T-cell (primary cell): ENCODE results near the gene SPATA24. TPM values are rescaled to one million over a fixed set of nuclear protein-coding genes. Genes with fewer than 3 reads are reported as not detected.
A peak's percentile ranks its signal among the peaks of the same experiment; 100 is the strongest.

ENCODE experiments used
- ATAC-seq, 4 experiments: fragments of 200-7000 bp in 3 of 4; fragments of 150-1000 bp in 1 of 4; cut with Tn5 transposase; replicated peaks in 1 of 4; 1 replicate in 3 of 4; 2 replicates in 1 of 4; pipeline ENCODE4 v1.10.0; 2021; ENCODE audit warnings: moderate library complexity in 3 of 4, mild to moderate bottlenecking in 2 of 4, moderate number of reproducible peaks in 1 of 4
- CTCF ChIA-PET, 2 donors: fragments of 300-600 bp; sonication (Branson Sonifier 250); formaldehyde crosslinking; loops; one replicate each; lab custom pipeline; 2022; ENCODE audit warnings: antibody characterized with exemption in 2 of 2; lab: Charles Lee
- POLR2A ChIA-PET, 2 donors: fragments of 300-600 bp; sonication (Branson Sonifier 250); formaldehyde crosslinking; loops; one replicate each; lab custom pipeline; 2022; ENCODE audit warnings: antibody characterized with exemption in 2 of 2; lab: Charles Lee
- DNase-seq, 35 experiments: peaks; one replicate each; pipeline versions ENCODE4 v3.0.0 to v3.0.0-alpha.2; 2013 to 2023
- H3K27ac ChIP-seq: one replicate; pipeline ENCODE4 v1.5.1; 2013; ENCODE audit warnings: low read length
- H3K27me3 ChIP-seq, 2 experiments: replicated peaks in 1 of 2; 1 replicate in 1 of 2; 2 replicates in 1 of 2; pipeline versions ENCODE4 v1.6.1 to v1.7.0; 2013; ENCODE audit warnings: low read length in 1 of 2, mixed read lengths in 1 of 2; ENCODE audit not compliant: control insufficient read depth in 2 of 2, insufficient read depth in 2 of 2; ENCODE audit errors: extremely low read depth in 1 of 2
- H3K36me3 ChIP-seq, 2 donors: 1 replicate in 1 of 2; 2 replicates in 1 of 2; pipeline versions ENCODE4 v1.6.1 to v1.7.0; 2013; ENCODE audit warnings: low read length in 1 of 2; ENCODE audit not compliant: control insufficient read depth in 2 of 2, insufficient read depth in 1 of 2; ENCODE audit errors: extremely low read depth in 1 of 2
- H3K4me1 ChIP-seq, 2 experiments: 1 replicate in 1 of 2; 2 replicates in 1 of 2; pipeline versions ENCODE4 v1.6.1 to v1.7.0; 2013; ENCODE audit warnings: low read length in 2 of 2, mixed read lengths in 1 of 2; ENCODE audit not compliant: insufficient read depth in 2 of 2, control insufficient read depth in 1 of 2; ENCODE audit errors: extremely low read depth in 1 of 2
- H3K4me3 ChIP-seq, 2 donors: 1 replicate in 1 of 2; 2 replicates in 1 of 2; pipeline versions ENCODE4 v1.5.1 to v1.7.0; 2013; ENCODE audit warnings: mild to moderate bottlenecking in 2 of 2, low read length in 1 of 2, moderate library complexity in 1 of 2; ENCODE audit not compliant: control insufficient read depth in 1 of 2; ENCODE audit errors: extremely low read depth in 1 of 2
- H3K9me3 ChIP-seq: 2 replicates; pipeline ENCODE4 v1.7.0; 2013
- H3K27ac Mint-ChIP-seq, 2 donors: one replicate each; pipeline ENCODE4 v1.8.0; 2020 to 2021; ENCODE audit warnings: mild to moderate bottlenecking in 2 of 2, mixed read lengths in 2 of 2
- H3K27me3 Mint-ChIP-seq, 2 donors: one replicate each; pipeline ENCODE4 v1.8.0; 2021 to 2022; ENCODE audit warnings: mixed read lengths in 2 of 2
- H3K36me3 Mint-ChIP-seq: one replicate; pipeline ENCODE4 v1.8.0; 2021; ENCODE audit warnings: mixed read lengths
- H3K4me1 Mint-ChIP-seq, 3 donors: one replicate each; pipeline ENCODE4 v1.8.0; 2020 to 2022; ENCODE audit warnings: mixed read lengths in 3 of 3, mild to moderate bottlenecking in 1 of 3
- H3K4me3 Mint-ChIP-seq, 3 donors: one replicate each; pipeline ENCODE4 v1.8.0; 2020 to 2022; ENCODE audit warnings: mild to moderate bottlenecking in 3 of 3, mixed read lengths in 3 of 3, moderate library complexity in 3 of 3
- H3K9me3 Mint-ChIP-seq, 3 donors: one replicate each; pipeline ENCODE4 v1.8.0; 2020 to 2022; ENCODE audit warnings: mixed read lengths in 3 of 3
- WGBS: methylation state at CpG from one replicate; pipeline ENCODE4 v1.1.5; 2013; ENCODE audit warnings: missing lambda C conversion rate; ENCODE audit not compliant: insufficient coverage; 5-methylcytosine and 5-hydroxymethylcytosine counted together
- total RNA-seq, 35 experiments: library from RNA in 6 of 35; stranded (reverse) in 6 of 35; fragments of 120-200 nt in 1 of 35; gene quantifications; one replicate each; pipeline versions ENCODE4 v1.2.1 to v1.2.4 and lab custom pipeline; 2013 to 2026

Gene SPATA24
- total RNA-seq, 5 donors from 2014 or later (not counting 1 experiment from before 2014, with no cell fraction given), result 3.6 to 9.0 (median 4.8) TPM

DNA sequence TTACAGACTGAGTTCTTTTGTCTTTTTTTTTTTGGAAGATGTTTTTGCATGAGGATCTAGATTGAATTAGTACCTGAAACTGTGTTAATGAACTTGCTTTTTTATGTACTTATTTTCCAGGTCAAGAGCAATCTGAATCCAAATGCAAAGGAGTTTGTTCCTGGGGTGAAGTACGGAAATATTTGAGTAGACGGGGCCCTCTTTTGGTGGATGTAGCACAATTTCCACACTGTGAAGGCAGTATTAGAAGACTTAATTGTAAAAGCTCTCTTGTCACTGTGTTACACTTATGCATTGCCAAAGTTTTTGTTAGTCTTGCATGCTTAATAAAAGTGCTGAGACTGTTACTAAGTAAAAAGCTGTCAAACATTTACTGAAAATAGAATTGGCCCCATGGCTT lies 35.3 kb downstream of the SPATA24 start:
- Mint-ChIP-seq H3K27me3 (no peaks in the 10 kb centered on the region), H3K4me1 (peaks cover 0 to 1% (median 0%) of the 10 kb centered on the region in 3 donors), H3K27ac (peak overlapping the region in 1 of 2 donors; percentile 7), H3K36me3 (peaks cover 51% of the 10 kb centered on the region), H3K9me3 (no peaks in the 10 kb centered on the region), H3K4me3 (no peak overlapping the region)
- ATAC-seq (no peak), DNase-seq (no peak)
- no peaks in the 10 kb centered on the region for H3K4me1 ChIP-seq
- H3K4me3 ChIP-seq, result no peak overlapping the region
- H3K27ac ChIP-seq, result no peak overlapping the region
- WGBS, result no CpG with 5 or more reads among the region's 2 CpGs
- ChIA-PET POLR2A (interaction anchor here (0.5 to 0.7 kb wide), 3 partner anchors 22 to 1655 kb away, joined by 3 read pairs; no protein-coding TSS in a partner anchor), CTCF (interaction anchor here (0.6 to 1.6 kb wide), 3 partner anchors 27 to 836 kb away, joined by 3 to 6 read pairs (median 3); partner anchors contain the start of gene PAIP2 (in 1 of the 2))
- H3K36me3 ChIP-seq, result peaks cover 6 to 72% of the 10 kb centered on the region in 2 donors
- H3K9me3 ChIP-seq, result no peaks in the 10 kb centered on the region
- no peaks in the 10 kb centered on the region for H3K27me3 ChIP-seq

DNA sequence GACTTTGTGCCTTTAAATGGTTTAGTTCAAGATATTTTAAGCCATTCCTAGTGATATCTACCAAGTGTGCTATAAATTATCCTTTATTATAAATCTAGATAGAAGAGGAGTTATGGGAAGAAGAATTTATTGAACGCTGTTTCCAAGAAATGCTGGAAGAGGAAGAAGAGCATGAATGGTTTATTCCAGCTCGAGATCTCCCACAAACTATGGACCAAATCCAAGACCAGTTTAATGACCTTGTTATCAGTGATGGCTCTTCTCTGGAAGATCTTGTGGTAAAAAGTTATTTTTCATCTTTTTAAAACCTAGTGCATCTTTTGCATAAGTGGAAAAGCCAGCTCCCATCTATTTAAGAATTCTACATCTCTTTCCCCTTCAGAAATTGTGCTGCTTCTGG lies 39.4 kb downstream of the SPATA24 start:
- H3K4me1 Mint-ChIP-seq, result peaks cover 5 to 13% (median 13%) of the 10 kb centered on the region in 3 donors
- DNase-seq, result no peak
- no peak overlapping the region for H3K4me3 Mint-ChIP-seq
- peaks cover 33% of the 10 kb centered on the region for H3K36me3 Mint-ChIP-seq
- H3K9me3 Mint-ChIP-seq, result no peaks in the 10 kb centered on the region
- no CpG with 5 or more reads among the region's 2 CpGs for WGBS
- ATAC-seq, result no peak
- H3K27me3 Mint-ChIP-seq, result no peaks in the 10 kb centered on the region
- CTCF ChIA-PET, result no interaction called here
- Histone ChIP-seq H3K9me3 (no peaks in the 10 kb centered on the region), H3K36me3 (peaks cover 9 to 55% of the 10 kb centered on the region in 2 donors), H3K4me3 (no peak overlapping the region), H3K27ac (no peak overlapping the region), H3K4me1 (no peaks in the 10 kb centered on the region), H3K27me3 (no peaks in the 10 kb centered on the region)
- POLR2A ChIA-PET, result no interaction called here
- H3K27ac Mint-ChIP-seq, result no peak overlapping the region

DNA sequence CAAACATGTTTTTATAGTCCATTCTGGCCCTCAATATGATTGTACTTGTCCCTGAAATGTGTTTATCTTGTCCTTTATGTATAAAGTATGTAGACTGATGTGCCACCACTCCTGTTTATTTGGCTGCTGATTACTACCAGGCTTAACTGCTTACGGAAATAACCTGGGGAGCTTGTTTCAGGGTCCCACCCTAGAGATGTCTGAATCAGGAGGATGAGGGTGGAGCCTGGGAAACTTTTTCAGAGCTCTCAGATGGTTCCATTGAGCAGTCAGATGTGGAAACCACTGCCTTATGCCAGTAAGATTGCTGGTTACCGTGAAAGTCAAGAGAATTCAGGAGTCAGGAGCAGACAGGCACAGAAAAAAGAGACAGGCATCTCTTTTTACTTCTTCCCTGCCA lies 40.0 kb downstream of the SPATA24 start:
- Mint-ChIP-seq H3K27me3 (no peaks in the 10 kb centered on the region), H3K4me3 (no peak overlapping the region), H3K36me3 (peaks cover 29% of the 10 kb centered on the region), H3K27ac (no peak overlapping the region), H3K9me3 (no peaks in the 10 kb centered on the region), H3K4me1 (peaks cover 5 to 14% (median 13%) of the 10 kb centered on the region in 3 donors)
- 93% methylated on average over 2 of the region's 2 CpGs for WGBS
- Histone ChIP-seq H3K9me3 (no peaks in the 10 kb centered on the region), H3K36me3 (peaks cover 9 to 50% of the 10 kb centered on the region in 2 donors), H3K27ac (no peak overlapping the region), H3K4me1 (no peaks in the 10 kb centered on the region), H3K27me3 (no peaks in the 10 kb centered on the region), H3K4me3 (no peak overlapping the region)
- ChIA-PET POLR2A (interaction anchor here in 1 of 2 donors (1.1 kb wide), 1 partner anchor 17 kb away, joined by 4 read pairs; no protein-coding TSS in a partner anchor), CTCF (no interaction called here)
- no peak for ATAC-seq
- no peak for DNase-seq

DNA sequence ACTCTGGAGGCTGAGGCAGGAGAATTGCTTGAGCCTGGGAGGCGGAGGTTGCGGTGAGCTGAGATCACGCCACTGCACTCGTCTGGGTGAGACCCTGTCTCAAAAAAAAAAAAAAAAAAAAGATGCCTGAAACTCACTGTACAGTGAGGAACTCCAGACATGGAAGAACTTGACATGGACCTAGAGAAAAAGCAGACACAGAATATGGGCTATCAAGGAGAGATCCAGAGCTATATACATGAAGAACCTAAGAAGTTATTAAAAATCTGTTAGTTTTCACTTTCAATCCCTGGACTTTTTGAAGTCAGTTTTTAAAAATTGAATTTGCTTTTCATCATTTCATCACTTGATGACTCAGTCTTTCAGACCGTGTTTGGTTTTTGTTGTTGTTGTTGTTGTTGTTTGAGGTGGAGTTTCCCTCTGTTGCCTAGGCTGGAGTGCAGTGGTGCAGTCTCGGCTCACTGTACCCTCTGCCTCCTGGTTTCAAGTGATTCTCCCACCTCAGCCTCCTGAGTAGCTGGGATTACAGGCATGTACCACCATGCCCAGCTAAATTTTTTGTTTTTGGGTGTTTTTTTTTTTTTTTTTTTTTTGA lies 42.0 kb downstream of the SPATA24 start:
- H3K27ac ChIP-seq, result no peak overlapping the region
- no peak for ATAC-seq
- H3K4me3 Mint-ChIP-seq, result no peak overlapping the region
- no peaks in the 10 kb centered on the region for H3K9me3 ChIP-seq
- no peaks in the 10 kb centered on the region for H3K4me1 ChIP-seq
- CTCF ChIA-PET, result interaction anchor here in 1 of 2 donors (0.6 kb wide), 1 partner anchor 152 kb away, joined by 4 read pairs; no protein-coding TSS in a partner anchor
- peaks cover 9 to 35% of the 10 kb centered on the region in 2 donors for H3K36me3 ChIP-seq
- H3K4me1 Mint-ChIP-seq, result peaks cover 21 to 29% (median 24%) of the 10 kb centered on the region in 3 donors
- POLR2A ChIA-PET, result interaction anchor here (0.6 to 0.8 kb wide), 5 partner anchors 12 to 1025 kb away, joined by 3 to 6 read pairs (median 4); no protein-coding TSS in a partner anchor
- no peaks in the 10 kb centered on the region for H3K9me3 Mint-ChIP-seq
- H3K27me3 ChIP-seq, result no peaks in the 10 kb centered on the region
- H3K4me3 ChIP-seq, result no peak overlapping the region
- H3K27ac Mint-ChIP-seq, result no peak overlapping the region
- H3K27me3 Mint-ChIP-seq, result no peaks in the 10 kb centered on the region
- WGBS, result no CpG with 5 or more reads among the region's 6 CpGs
- no peak for DNase-seq
- H3K36me3 Mint-ChIP-seq, result peaks cover 35% of the 10 kb centered on the region

DNA sequence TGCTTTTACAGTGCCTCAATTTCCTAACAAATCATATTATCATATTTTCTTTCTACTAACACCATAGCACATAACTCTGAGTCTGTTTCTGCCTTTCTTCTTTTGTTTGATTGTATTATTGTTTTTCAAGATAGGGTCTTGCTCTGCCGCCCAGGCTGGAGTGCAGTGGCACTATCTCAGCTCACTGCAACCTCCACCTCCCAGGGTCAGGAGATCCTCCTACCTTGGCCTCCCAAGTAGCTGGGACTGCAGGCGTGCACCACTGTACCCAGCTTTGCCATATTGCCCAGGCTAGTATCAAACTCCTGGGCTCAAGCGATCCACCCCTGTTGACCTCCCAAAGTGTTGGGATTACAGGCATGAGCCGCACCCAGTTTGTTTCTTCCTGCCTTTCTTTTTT lies 43.5 kb downstream of the SPATA24 start:
- H3K36me3 ChIP-seq, result peaks cover 5 to 20% of the 10 kb centered on the region in 2 donors
- no peaks in the 10 kb centered on the region for H3K27me3 ChIP-seq
- ChIA-PET CTCF (no interaction called here), POLR2A (interaction anchor here in 1 of 2 donors (0.5 to 0.6 kb wide), 2 partner anchors 8 to 782 kb away, joined by 4 to 5 read pairs; no protein-coding TSS in a partner anchor)
- Mint-ChIP-seq H3K27me3 (no peaks in the 10 kb centered on the region), H3K36me3 (peaks cover 28% of the 10 kb centered on the region), H3K4me3 (no peak overlapping the region), H3K27ac (no peak overlapping the region), H3K9me3 (no peaks in the 10 kb centered on the region), H3K4me1 (peaks cover 24 to 35% (median 26%) of the 10 kb centered on the region in 3 donors)
- H3K27ac ChIP-seq, result no peak overlapping the region
- H3K4me3 ChIP-seq, result no peak overlapping the region
- H3K4me1 ChIP-seq, result no peaks in the 10 kb centered on the region
- ATAC-seq (no peak), DNase-seq (no peak)
- WGBS, result 100% methylated on average over 3 of the region's 4 CpGs
- H3K9me3 ChIP-seq, result no peaks in the 10 kb centered on the region

DNA sequence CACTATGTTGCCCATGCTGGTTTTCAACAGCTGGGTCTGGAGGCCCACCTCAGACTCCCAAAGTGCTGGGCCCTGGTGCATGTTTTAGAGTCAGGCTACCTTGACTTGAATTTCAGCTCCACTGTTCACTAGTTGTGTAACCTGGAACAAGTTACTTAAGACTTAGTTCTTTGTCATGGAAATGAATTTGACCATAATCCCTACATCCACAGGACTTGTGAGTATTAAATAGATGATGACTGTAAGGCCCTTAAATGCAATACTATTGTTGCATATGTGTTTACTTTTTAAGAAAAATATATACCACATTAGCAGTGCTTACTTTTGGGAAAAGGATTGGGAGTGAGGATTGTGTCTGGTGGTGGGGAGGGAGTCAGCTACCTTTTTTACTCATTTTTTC lies 45.8 kb downstream of the SPATA24 start:
- H3K27ac Mint-ChIP-seq, result no peak overlapping the region
- H3K4me1 Mint-ChIP-seq, result peaks cover 35 to 45% (median 36%) of the 10 kb centered on the region in 3 donors
- CTCF ChIA-PET, result interaction anchor here in 1 of 2 donors (1.2 kb wide), 1 partner anchor 72 kb away, joined by 5 read pairs; no protein-coding TSS in a partner anchor
- H3K27me3 Mint-ChIP-seq, result no peaks in the 10 kb centered on the region
- no peak for DNase-seq
- ATAC-seq, result no peak
- no peaks in the 10 kb centered on the region for H3K27me3 ChIP-seq
- H3K4me3 Mint-ChIP-seq, result no peak overlapping the region
- peaks cover 20% of the 10 kb centered on the region for H3K36me3 Mint-ChIP-seq
- H3K36me3 ChIP-seq, result peaks cover 4 to 5% of the 10 kb centered on the region in 2 donors
- H3K9me3 Mint-ChIP-seq, result peaks cover 0 to 5% (median 0%) of the 10 kb centered on the region in 3 donors
- H3K9me3 ChIP-seq, result no peaks in the 10 kb centered on the region
- H3K4me3 ChIP-seq, result no peak overlapping the region
- no peak overlapping the region for H3K27ac ChIP-seq
- POLR2A ChIA-PET, result no interaction called here
- H3K4me1 ChIP-seq, result peaks cover 0 to 4% of the 10 kb centered on the region in 2 experiments
